Liver (tissue), 3 donors: Measurements from ENCODE around the gene AKT1S1.

Experiments
- CTCF ChIP-seq: fragments of 150-350 bp; IDR thresholded peaks from 2 replicates; pipeline ENCODE4 v1.5.1; 2017; ENCODE audit warnings: improper control_type of control experiment, low read depth, low read length; ENCODE audit not compliant: missing input control
- EGR1 ChIP-seq, 2 donors: IDR thresholded peaks; 2 replicates each; pipeline ENCODE4 v1.6.1; 2016 to 2018; ENCODE audit warnings: antibody characterized with exemption in 2 of 2, low read depth in 2 of 2
- FOXA1 ChIP-seq: IDR thresholded peaks from 2 replicates; pipeline ENCODE4 v1.6.1; 2016; ENCODE audit warnings: antibody characterized with exemption
- HNF4A ChIP-seq, 2 donors: conservative IDR thresholded peaks; 2 replicates each; pipeline ENCODE4 v1.6.1; 2016; ENCODE audit warnings: antibody characterized with exemption in 2 of 2, mild to moderate bottlenecking in 2 of 2
- HNF4G ChIP-seq: IDR thresholded peaks from 2 replicates; pipeline ENCODE4 v1.6.1; 2016; ENCODE audit warnings: antibody characterized with exemption
- JUND ChIP-seq, 2 donors: IDR thresholded peaks; 2 replicates each; pipeline ENCODE4 v1.6.1; 2016; ENCODE audit warnings: antibody characterized with exemption in 2 of 2
- MAX ChIP-seq: IDR thresholded peaks from 2 replicates; pipeline ENCODE4 v1.6.1; 2016; ENCODE audit warnings: antibody characterized with exemption
- RAD21 ChIP-seq, 2 donors: IDR thresholded peaks; 2 replicates each; pipeline ENCODE4 v1.6.1; 2016; ENCODE audit warnings: antibody characterized with exemption in 2 of 2, mild to moderate bottlenecking in 2 of 2
- REST ChIP-seq: IDR thresholded peaks from 2 replicates; pipeline ENCODE4 v1.6.1; 2016; ENCODE audit warnings: antibody characterized with exemption, mild to moderate bottlenecking
- RXRA ChIP-seq, 2 donors: IDR thresholded peaks; 2 replicates each; pipeline ENCODE4 v1.6.1; 2017 to 2018; ENCODE audit warnings: antibody characterized with exemption in 2 of 2, mild to moderate bottlenecking in 1 of 2
- SP1 ChIP-seq: IDR thresholded peaks from 2 replicates; pipeline ENCODE4 v1.6.1; 2018; ENCODE audit warnings: antibody characterized with exemption, mild to moderate bottlenecking
- TAF1 ChIP-seq: conservative IDR thresholded peaks from 2 replicates; pipeline ENCODE4 v1.6.1; 2016; ENCODE audit warnings: antibody characterized with exemption, mild to moderate bottlenecking
- YY1 ChIP-seq: IDR thresholded peaks from 2 replicates; pipeline ENCODE4 v1.6.1; 2016; ENCODE audit warnings: antibody characterized with exemption, mild to moderate bottlenecking
- ZBTB33 ChIP-seq: IDR thresholded peaks from 2 replicates; pipeline ENCODE4 v1.6.1; 2016; ENCODE audit warnings: antibody characterized with exemption
- donor health status: healthy.
- donor health status: healthy.

GRCh38 chr19:49923055-49924003 lies 46.2 kb upstream of the AKT1S1 start:
- no peak for TF ChIP-seq CTCF
- TF ChIP-seq RAD21 (IDR thresholded peaks at IDR 0.05) = peak in 1 of 2 donors; percentile 40
- TF ChIP-seq REST = peak; percentile 47
- peak; percentile 87 for TF ChIP-seq TAF1
- peak; percentile 88 for TF ChIP-seq MAX
- peak; percentile 99 for TF ChIP-seq RXRA (IDR thresholded peaks at IDR 0.05)
- TF ChIP-seq YY1 = peak; percentile 83
- peak; percentile 99 for TF ChIP-seq SP1
- TF ChIP-seq JUND (IDR thresholded peaks at IDR 0.05) = peak; percentile 74 to 92
- peak; percentile 32 to 50 for TF ChIP-seq EGR1 (IDR thresholded peaks at IDR 0.05; ENCODE audit: low read depth in 2 of 2)
- peak; percentile 17 for TF ChIP-seq FOXA1
- TF ChIP-seq HNF4G = peak; percentile 99
- peak; percentile 95 for TF ChIP-seq ZBTB33
- TF ChIP-seq HNF4A (conservative IDR thresholded peaks at IDR 0.05) = peak; percentile 95 to 99
